HG02840 (cell line): ENCODE results near the gene PTPRM.

Source experiments
- ATAC-seq: cut with Tn5 transposase; IDR thresholded peaks from one replicate; pipeline ENCODE4 v1.9.1; 2021; ENCODE audit warnings: mild to moderate bottlenecking, moderate library complexity, moderate number of reproducible peaks; ENCODE audit not compliant: unreplicated experiment, low FRiP score

The PTPRM gene

DNA sequence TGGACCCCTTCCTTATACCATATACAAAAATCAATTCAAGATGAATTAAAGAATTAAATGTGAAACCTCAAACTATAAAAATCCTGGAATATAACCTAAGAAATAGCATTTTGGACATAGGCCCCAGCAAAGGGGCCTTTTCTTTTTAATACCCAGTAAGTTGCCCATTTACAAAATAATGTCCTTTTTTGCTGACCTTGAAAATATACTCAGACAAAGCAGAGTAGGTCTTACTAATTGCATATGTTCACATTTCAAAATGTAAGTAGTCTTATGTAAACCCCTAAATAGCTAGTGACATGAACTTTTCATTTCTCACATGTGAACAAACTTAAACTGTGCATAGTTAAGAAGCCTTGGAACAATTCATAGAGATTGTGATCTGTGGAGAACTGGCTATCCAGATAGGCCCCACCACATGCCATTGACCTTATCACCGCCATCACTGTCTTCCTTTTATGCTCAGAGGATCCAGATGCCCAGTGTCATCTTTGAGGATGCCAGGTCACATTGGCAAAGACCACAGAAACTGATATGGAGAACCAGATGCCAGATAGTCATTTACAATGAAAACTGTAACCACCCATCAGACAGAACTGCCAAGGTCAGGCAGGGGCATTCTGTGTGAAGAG lies 759.8 kb downstream of the PTPRM start:
- ATAC-seq: no peak

DNA sequence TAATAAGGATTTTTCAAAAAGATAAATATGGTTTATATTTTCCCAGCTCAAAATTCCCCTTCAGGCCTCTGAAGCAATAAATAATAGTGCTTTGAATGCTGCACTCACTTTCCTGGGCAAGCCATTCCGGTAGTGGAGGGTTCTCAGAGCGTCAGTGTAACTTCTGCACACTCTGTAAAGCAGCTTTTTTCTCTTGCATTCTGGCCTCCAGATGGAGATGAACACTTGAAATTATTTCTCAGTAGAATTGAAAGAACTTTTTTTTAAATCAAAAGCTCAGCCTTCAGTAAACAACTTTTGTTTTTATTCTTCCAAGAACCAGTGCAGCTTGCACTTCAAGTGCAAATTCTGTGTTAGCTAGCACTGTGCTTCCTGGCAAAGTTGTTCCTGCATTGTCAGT lies 761.0 kb downstream of the PTPRM start:
- no peak for ATAC-seq

DNA sequence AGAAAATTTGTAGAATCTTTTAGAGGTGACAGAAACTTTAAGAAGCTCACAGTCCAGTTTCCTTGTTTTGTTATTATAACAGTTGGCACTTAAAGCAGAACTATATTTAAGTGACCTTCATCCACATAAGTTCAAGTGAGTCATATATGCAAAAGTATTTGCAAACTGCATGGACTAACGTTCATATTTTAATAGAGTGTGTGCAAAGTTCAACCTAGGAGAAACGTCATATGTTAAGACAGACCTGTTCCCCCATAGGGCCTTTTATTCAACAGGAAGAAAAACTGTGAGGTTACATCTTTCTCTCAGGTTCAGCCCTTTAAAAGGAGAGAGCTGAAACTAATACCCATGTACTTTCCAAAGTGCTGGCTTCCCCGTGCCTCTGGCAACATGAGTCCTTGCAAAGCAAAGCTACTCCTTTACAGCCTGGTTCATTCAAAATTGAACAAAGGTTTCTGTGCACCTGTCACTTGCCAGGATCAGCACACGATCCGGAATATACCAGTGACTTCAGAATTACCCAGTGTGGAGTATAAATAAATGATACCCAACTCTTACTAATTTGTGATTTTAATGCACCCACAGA lies 762.2 kb downstream of the PTPRM start:
- no peak for ATAC-seq

DNA sequence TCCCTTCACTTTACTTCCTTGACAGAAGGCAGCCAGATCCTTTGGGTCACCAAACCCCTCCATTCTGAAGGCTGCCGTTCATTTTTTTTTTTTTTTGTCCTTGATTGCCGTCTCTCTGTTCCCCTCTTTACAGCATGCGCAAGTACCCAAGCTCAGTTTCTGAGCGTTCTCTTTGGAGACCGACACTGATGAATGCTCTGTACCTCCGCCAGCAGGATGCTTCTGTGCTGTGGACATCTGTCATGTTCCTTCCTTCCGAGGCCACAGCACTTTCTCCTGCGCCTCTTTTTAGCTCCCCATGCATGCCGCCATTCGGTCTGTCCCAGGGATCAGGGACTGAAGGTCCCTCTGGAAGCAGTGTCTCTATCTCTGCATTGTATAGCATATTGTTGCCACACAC lies 763.5 kb downstream of the PTPRM start:
- no peak for ATAC-seq

DNA sequence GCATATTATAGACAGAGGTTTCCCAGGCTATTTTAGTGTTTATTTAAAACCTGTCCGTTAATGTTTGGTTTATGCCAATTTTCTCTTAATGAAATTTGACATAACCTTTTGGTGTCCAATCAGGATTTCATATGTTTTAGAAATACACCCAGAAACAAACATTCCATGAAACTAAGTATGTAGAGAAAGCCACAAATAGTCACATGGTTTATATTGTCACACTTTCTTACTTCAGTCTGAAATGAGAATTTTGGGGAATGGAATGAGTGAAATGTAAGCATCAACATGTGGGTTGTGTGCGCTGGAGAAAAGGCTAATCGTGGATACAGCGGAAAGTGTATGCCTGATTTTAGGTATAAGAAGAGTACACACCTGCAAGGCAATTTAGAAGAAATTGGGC lies 765.2 kb downstream of the PTPRM start:
- ATAC-seq: no peak

DNA sequence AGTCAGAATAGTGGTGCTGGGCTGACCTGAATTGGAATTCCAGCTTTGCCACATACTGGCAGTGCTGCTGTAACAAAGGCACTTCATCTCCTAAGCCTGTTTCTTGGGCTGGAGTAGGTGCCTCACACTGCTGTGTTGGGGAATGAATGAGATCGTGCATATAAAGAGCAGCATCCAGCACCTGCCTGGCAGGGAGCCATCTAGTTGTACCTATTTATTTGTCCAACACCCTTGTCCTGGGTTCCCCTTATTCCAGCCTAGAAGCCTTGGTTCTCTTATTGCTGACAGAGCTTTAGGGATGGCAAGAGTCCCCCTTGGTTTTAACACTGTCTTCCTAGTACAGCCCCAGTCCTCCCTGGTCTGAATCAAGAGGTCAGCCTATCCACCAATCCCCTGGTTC lies 766.8 kb downstream of the PTPRM start:
- no peak for ATAC-seq

DNA sequence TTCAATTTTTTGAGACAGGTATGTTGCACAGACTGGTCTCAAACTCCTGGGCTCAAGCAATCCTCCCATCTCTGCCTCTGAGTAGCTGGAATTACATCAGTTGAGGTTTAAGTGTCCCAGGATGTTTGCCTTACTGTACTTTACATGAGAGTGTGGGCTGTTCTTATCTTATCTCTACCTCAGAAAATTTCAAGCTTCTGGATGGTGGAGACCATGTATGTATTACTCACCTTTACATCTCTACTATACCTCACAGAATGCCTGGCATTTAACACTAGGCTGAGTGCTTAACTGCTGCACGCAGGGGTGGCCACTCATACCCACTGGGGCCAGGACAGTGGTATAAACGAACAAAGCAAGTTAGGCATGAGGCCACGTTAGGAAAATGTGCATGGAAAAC lies 770.1 kb downstream of the PTPRM start:
- no peak for ATAC-seq

DNA sequence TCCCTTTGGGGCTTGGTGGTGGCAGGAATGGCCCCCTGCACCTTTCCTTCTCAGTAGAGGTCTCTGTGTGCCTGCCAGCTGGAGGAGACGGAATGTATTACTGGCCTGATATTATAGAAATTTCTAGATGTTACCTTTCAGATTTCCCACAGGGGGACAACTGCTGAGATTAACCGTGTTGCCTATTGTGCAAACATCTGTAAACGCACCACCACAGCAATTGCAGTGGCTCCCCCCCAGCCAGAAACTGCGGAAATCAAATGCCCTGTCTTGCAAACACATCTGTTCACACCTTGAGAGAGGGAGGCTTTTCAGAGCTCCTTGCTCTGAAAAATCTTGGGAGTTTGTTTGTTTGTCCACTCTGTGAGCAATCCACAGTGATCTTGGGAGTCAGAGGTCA lies 772.1 kb downstream of the PTPRM start:
- no peak for ATAC-seq

DNA sequence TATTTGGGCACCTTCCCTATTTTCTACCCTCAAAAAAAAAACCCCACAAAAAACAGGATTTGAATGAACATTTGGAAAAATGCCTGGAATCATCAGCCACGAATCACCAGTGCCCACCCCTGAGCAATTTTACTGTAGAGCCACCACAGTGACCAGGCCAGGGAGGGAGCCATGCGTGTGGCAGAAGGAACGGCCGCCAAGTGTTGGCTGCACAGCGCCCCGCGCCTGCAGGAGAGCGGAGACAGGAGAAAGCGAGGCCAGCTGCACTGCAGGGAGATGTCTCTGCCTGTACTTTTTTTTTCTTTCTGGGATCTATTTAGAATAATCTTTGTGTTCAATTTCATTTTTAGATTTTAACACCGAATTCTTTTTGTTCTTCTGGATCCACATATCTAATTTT lies 772.8 kb downstream of the PTPRM start:
- no peak for ATAC-seq

DNA sequence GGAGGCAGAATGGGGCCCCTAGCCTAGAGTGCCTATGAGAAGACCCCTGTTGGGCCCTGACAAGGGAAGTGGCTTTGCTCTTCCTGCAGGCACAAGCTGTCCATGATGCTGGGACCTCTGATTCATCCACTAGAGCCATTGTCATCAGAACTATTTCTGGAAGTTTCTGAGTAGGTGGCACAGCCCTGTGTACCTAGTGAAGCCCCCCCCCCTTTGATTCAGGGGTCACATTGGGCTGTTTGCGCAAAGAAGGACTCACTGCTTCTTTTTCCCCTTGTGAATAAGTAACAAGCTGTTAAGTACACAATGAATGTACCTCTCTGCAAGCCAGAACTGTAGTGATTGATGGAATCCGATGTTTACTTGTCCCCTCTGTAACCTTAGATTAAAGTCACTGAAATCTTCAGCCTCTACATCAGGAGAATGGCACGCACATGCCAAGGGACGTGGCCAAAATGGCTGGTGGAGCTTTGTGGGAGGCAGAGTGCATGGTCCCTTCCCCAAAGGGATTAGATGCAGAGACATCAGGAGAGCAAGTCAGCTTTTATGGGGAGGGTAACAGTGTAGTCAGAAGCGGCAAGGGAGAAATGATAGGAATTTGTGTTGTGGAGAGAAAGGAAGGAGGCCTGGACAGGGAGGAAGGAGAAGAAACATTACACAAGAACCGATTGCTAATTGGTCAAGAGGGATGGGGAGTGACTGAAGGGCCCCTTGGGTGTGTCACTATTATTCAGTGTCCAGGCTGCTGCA lies 774.5 kb downstream of the PTPRM start:
- no peak for ATAC-seq

DNA sequence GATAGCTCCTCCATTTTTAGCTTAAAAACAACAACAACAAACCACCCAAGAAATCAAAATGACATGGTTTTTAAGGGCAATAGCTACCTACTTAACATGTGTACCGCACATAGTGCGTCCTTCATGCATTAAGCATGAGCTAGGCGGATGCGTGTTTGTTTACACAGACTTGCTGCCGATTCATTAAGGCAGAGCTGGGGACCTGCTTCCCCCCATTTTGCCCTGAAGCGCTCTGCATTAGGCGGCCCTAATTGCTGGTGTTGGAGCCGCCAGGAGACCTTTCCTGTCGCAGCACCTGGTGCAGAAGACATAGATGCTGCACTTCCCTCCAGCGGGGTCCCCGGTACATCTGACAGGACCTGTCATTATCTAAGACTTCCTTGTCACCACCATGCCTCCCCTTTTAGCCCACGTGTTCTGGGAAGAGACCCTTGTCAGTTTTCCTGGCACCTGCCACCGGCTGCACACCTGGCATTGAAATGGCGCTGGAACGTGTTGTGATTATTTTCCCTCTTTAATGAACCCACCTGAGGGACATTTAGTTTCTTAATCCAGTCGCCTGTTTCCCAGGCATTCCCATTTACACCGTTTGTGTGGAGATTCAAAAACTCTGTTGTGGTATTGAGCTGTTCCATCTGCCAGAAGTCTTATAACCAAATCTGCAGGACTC lies 781.1 kb downstream of the PTPRM start:
- ATAC-seq: no peak

DNA sequence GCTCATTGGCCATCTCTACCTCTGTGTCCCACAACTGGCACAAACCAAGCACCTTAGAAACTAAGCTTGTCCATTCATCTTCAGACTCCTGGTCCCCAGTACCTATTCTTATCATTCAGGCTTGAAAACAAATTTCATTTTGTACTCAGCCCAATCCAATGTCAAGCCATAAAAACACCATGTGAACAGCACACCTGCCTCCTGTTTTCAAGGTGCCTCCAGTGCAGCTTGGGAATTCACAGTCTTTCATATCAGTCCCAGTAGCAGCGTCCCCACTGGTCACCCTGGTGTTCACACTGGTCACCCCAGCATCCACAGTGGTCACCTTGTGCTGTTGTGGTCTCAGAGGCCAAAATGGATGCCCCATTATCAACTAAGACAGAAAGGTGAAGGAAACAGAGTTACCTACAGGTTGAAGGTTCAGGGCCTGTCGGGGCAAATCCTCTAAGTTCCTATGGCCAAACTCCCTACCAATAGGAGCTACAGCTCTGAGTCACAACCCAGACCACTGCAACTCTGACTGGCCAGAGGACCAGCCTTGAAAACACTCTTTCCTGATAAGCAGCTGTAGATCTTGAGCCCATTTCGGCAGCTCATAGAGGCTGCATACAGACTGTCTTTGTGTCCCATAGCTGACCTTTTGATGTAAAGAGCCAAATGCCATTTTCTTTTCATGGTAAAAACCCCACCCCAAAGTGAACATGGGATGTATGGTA lies 782.6 kb downstream of the PTPRM start:
- no peak for ATAC-seq

DNA sequence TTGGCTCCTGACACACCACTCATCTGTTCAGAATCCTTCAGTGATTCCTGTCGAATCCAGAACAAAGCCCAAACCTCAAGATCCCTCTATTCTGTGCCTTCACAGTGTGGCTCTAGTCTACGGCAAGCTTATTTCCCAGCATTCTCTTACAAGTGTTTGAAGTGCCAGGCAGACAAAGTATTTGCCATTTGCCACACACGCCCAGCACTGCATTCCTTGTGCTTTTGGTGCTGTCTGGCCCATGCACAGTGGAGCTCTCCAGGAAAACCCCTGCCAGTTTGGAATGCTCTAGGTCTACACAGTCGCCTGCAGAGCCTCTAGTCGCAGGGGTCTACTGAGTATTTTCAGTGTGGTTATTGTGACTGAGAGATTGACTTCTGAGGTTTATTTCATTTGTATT lies 783.5 kb downstream of the PTPRM start:
- no peak for ATAC-seq

DNA sequence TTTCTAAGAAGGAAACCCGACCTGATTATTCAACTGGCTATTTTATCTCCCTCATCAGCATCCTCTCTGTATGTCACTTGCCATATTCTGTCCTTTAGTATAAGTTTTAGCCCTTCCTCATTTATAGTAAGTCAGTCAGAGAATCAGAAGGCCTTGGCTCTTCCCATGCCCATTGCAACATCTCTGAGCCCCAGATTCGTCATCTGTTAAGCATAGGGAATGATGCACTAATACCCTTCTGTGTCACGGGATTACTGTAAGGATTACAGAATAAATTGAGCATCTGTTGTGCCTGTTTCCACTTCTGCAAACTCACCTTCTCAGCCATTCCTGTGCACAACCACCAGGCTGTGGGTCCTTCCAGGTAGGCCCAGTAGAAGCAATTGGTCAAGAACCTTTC lies 784.0 kb downstream of the PTPRM start:
- no peak for ATAC-seq

DNA sequence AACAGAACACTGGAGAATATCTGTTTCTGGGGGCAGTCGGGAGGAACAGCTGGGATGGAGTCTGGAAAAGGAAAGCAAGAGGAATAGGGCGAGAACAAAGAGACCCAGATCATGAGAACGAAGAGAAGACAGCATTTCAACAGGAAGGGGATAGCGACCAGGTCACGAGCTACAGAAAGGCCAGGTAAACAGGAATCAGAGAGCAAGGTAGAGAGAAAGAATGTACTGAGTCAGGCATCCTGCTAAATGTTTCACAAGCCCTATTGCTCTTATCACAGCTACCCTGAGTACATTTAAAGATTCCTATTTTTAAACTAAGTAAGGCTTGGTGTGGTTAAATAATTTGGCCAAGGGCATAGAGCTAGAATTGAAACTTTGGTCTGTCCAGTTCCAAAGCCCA lies 787.2 kb downstream of the PTPRM start:
- ATAC-seq: no peak

DNA sequence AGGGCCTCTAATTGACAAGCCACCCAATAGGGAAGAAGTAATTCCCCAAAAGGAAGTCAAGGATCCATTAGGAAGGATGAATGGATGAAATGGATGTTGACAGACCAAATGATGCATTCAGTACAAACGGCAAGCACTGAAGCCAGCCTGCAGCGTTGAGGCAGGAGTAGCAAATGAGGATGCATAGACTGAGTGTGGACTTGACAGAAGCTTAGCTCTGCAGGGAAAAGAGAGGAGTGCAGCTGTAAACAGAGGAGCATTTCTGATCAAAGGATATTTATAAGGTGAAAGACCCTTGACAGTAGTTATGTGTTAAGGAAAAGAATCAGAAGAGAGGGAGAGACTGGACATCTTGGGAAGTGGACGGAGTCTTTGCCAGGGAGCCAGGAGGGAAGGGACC lies 788.9 kb downstream of the PTPRM start:
- no peak for ATAC-seq

DNA sequence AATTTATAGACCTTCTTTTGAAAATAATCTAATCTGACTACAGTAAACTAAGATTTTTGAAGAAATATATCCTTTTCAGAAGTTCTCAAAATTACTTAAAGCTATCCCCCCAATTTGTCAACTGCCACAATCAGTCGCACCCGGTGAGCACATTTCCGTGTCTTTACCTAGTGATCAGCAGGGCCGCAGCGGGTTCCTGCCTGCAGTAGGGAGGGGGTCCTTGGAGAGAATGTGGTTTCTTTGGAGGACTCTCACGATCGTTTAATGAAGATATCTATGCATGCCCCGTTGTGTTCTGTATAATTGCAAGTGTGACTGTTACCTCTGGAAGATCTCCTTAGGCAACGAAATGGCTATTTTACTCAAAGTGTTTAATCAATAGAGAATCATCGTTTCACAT lies 790.2 kb downstream of the PTPRM start:
- ATAC-seq: no peak

DNA sequence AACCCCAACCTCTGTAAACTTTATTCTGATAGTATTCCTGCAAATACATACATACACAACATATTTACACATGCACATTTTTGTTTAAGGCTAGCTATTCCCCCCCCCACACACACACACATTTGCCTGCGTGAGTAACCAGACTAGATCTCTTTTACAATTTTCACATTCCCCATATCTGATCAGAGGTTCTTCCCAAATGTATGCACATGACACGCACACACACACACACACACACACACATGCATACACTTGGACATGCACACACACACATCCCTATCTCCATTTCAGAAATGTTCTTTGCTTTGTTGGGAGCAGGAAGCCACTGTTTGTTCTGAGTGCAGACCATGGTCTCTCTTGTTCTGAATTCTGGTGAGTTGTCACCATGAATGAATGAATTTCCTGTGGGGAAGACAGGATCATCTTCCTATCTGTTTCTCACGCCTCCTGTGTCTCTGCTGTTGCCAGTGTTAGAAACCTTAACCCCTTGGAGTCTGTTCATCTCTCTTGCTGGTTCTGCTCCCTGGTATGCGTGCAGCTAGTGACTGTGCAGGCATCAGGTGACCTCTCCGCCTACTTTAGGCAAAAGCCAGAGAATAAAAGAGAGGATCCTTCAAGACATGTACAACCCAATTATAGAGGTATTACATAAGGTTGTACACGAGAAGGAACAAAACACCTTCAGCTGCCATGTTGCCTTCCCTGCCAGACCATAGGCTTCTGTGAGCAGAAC lies 791.1 kb downstream of the PTPRM start:
- no peak for ATAC-seq

DNA sequence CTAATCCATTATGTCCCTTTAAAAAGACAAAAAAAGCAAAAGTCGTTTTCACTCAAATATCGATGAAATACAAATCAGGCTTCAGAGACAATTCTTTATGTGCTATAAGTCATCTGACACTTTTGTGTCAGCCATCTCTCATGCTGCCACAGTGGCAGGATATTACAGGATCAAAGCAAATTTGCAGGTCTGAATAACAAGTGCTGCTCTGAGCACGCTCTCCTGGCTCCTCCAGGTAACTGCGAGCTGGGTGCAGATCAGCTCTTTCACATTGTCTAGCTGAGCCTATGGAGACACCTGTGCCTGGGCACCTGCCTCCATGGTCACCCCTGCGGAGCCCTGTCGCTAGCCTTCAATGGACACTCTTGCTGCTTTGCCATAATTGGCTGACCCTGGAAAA lies 792.0 kb downstream of the PTPRM start:
- ATAC-seq: no peak

DNA sequence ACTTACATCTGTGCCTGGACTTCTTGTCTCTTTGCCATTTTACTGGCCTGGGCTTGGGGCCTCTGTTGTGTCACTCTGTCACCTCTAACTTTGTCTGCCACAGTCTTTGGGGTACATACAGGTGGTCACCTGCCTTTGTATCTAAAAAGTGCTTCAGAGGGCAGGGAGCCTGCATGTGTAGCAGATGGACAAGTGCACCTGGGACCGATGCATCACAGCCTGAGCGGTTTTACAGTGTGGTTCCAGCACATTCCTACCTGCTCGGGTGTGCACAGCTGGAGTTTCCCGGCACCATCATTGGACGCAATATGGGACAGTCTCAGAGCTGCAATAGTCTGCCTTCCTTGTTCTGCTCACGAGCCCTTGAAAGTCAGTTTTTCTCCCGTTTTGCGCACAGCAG lies 792.4 kb downstream of the PTPRM start:
- ATAC-seq: no peak
